A549 (cell line): Measurements from ENCODE around the gene POLR2E. TPM values are rescaled to one million over a fixed set of nuclear protein-coding genes. Genes with fewer than 3 reads are reported as not detected.

Experiments used
- ATAC-seq, 2 experiments: fragments of 200-7000 bp in 1 of 2; fragments of >200 bp in 1 of 2; cut with Nextera tagmentation in 1 of 2; cut with Tn5 transposase in 1 of 2; 3 replicates each; pipeline versions ENCODE4 v1.8.0 to v1.9.1; 2018 to 2020; ENCODE audit warnings: mild to moderate bottlenecking in 1 of 2, moderate library complexity in 1 of 2
- CTCF ChIA-PET: fragments of 300-600 bp; sonication (Branson Sonifier 250); formaldehyde crosslinking; extraction: SDS; loops from one replicate; lab custom pipeline; 2021; ENCODE audit warnings: antibody characterized with exemption, inconsistent platforms; lab: Yijun Ruan, JAX
- POLR2A ChIA-PET: fragments of 350-600 bp; formaldehyde crosslinking; extraction: SDS; loops from one replicate; lab custom pipeline; 2021; ENCODE audit warnings: antibody characterized with exemption, inconsistent platforms; lab: Yijun Ruan, JAX
- DNase-seq, 2 experiments: peaks; one replicate each; pipeline versions ENCODE4 v3.0.0 to v3.0.0-alpha.2; 2011 to 2016; ENCODE audit warnings: low read depth in 1 of 2, low spot score in 1 of 2
- FAIRE-seq: peaks from 2 replicates; lab custom pipeline; 2011; peaks lifted over from hg19 to GRCh38; lab: Jason Lieb, UNC
- H3K27ac ChIP-seq, 2 experiments: fragments of >200 bp; sonication (Bioruptor Twin); formaldehyde crosslinking; 3 replicates each; pipeline ENCODE4 v1.5.1; 2016 to 2017
- H3K4me1 ChIP-seq: fragments of >200 bp; sonication (Bioruptor Twin); formaldehyde crosslinking; 3 replicates; pipeline ENCODE4 v1.6.1; 2016
- H3K4me2 ChIP-seq: fragments of >200 bp; sonication (Bioruptor Twin); formaldehyde crosslinking; 3 replicates; pipeline ENCODE4 v1.6.1; 2016
- H3K4me3 ChIP-seq: fragments of >200 bp; sonication (Bioruptor Twin); formaldehyde crosslinking; 3 replicates; pipeline ENCODE4 v1.5.1; 2016
- H3K9me3 ChIP-seq: fragments of >200 bp; sonication (Bioruptor Twin); formaldehyde crosslinking; 3 replicates; pipeline ENCODE4 v1.6.1; 2016
- EHMT2 ChIP-seq: fragments of 200-600 bp; sonication (generic); IDR thresholded peaks from 2 replicates; pipeline ENCODE4 v1.6.1; 2016; ENCODE audit warnings: antibody characterized with exemption, low read depth, mild to moderate bottlenecking, moderate library complexity
- FOXS1 ChIP-seq: fragments of 250-450 bp; sonication (Bioruptor Pico); IDR thresholded peaks from 2 replicates; pipeline ENCODE4 v1.5.0; 2020; ENCODE audit warnings: mild to moderate bottlenecking, moderate library complexity
- GATA3 ChIP-seq: IDR thresholded peaks from 2 replicates; pipeline ENCODE4 v1.6.1; 2012; ENCODE audit warnings: borderline replicate concordance
- HDAC2 ChIP-seq: fragments of 200-600 bp; sonication (generic); IDR thresholded peaks from 2 replicates; pipeline ENCODE4 v1.6.1; 2016
- HOXA7 ChIP-seq: fragments of 250-450 bp; sonication (Bioruptor Pico); IDR thresholded peaks from 2 replicates; pipeline ENCODE4 v1.5.0; 2020; ENCODE audit warnings: mild to moderate bottlenecking, moderate library complexity
- POLR2A ChIP-seq: IDR thresholded peaks from 2 replicates; pipeline ENCODE4 v1.6.1; 2012; ENCODE audit warnings: mild to moderate bottlenecking, low read length
- POLR2AphosphoS2 ChIP-seq: conservative IDR thresholded peaks from 2 replicates; pipeline ENCODE4 v1.6.1; 2012; ENCODE audit warnings: low read length, improper control_type of control experiment, inconsistent platforms
- RAD21 ChIP-seq, 2 experiments: fragments of >200 bp in 1 of 2; sonication (Bioruptor Twin) in 1 of 2; formaldehyde crosslinking in 1 of 2; IDR thresholded peaks in 1 of 2; conservative IDR thresholded peaks in 1 of 2; 2 replicates in 1 of 2; 3 replicates in 1 of 2; pipeline ENCODE4 v1.6.1; 2012 to 2018; ENCODE audit warnings: inconsistent platforms in 1 of 2
- RCOR1 ChIP-seq: fragments of 150-350 bp; IDR thresholded peaks from 2 replicates; pipeline ENCODE4 v1.6.1; 2014; ENCODE audit warnings: antibody characterized with exemption, low read length, low read depth
- SREBF2 ChIP-seq: fragments of 450-650 bp; IDR thresholded peaks from 2 replicates; pipeline ENCODE4 v1.6.1; 2014; ENCODE audit warnings: mild to moderate bottlenecking, moderate library complexity
- TFCP2L1 ChIP-seq: fragments of 250-450 bp; sonication (Bioruptor Pico); IDR thresholded peaks from 2 replicates; pipeline ENCODE4 v1.5.0; 2021; ENCODE audit warnings: mild to moderate bottlenecking
- TP53 ChIP-seq: fragments of 250-450 bp; sonication (Bioruptor Pico); IDR thresholded peaks from 2 replicates; pipeline ENCODE4 v1.5.0; 2021; ENCODE audit warnings: mild to moderate bottlenecking, moderate library complexity
- ZFP36 ChIP-seq: fragments of 450-650 bp; IDR thresholded peaks from 2 replicates; pipeline ENCODE4 v1.6.1; 2014; ENCODE audit warnings: borderline replicate concordance; ENCODE audit not compliant: partially characterized antibody
- WGBS: methylation state at CpG from one replicate; pipeline ENCODE4 v1.1.6; 2017; ENCODE audit errors: missing lambda C conversion rate; 5-methylcytosine and 5-hydroxymethylcytosine counted together
- polyA plus RNA-seq, 4 experiments: library from polyadenylated mRNA; depleted of rRNA in 3 of 4; stranded (reverse); fragments of >200 nt; fragmentation: RNase III in 1 of 4; extraction: RNeasy Plus Mini Kit Qiagen cat#74134 plus additional on column Dnase treatment in 1 of 4; gene quantifications; 2 replicates in 3 of 4; 3 replicates in 1 of 4; pipeline ENCODE4 v1.2.3, GENCODE V29; 2011 to 2017
- TF ChIP-seq, protein P1 (sequence below): fragments of >200 bp; sonication (Bioruptor Twin); formaldehyde crosslinking; IDR thresholded peaks from 3 replicates; pipeline ENCODE4 v1.6.1; 2016
- TF ChIP-seq, protein P2 (sequence below): fragments of 150-350 bp; IDR thresholded peaks from 2 replicates; pipeline ENCODE4 v1.6.1; 2014; ENCODE audit warnings: low read depth, mild to moderate bottlenecking, low read length
- TF ChIP-seq, protein P3 (sequence below): fragments of 450-650 bp; IDR thresholded peaks from 2 replicates; pipeline ENCODE4 v1.6.1; 2014; ENCODE audit warnings: antibody characterized with exemption
- TF ChIP-seq, protein P4 (sequence below): IDR thresholded peaks from 2 replicates; pipeline ENCODE4 v1.6.1; 2012

The POLR2E gene
- polyA plus RNA-seq, 2 of the 4 experiments (the other 2 are of a cell fraction): 99.6 to 172 TPM

DNA sequence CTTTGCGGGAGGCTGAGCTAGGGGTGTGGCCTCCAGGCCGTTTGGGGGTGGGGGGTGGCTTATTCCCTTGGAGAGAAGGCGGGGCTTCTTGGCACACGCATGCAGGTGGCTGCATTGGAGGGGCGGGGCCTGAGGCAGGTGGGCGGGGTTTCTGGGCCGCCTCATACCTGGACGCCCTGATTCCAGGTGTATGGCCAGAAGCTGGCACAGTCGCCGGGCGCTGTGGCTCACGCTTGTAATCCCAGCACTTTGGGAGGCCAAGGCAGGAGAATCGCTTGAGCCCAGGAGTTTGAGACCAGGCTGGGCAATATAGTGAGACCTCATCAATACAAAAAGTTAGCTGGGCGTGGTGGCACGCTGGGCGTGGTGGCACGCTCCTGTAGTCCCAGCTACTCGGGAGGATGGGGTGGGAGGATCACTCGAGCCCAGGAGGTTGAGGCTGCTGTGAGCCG, 47.5 kb downstream of the POLR2E start:
- no peak overlapping the region for H3K27ac ChIP-seq
- no peak for FAIRE-seq
- POLR2A ChIA-PET: no interaction called here
- TF ChIP-seq, protein P1, sequence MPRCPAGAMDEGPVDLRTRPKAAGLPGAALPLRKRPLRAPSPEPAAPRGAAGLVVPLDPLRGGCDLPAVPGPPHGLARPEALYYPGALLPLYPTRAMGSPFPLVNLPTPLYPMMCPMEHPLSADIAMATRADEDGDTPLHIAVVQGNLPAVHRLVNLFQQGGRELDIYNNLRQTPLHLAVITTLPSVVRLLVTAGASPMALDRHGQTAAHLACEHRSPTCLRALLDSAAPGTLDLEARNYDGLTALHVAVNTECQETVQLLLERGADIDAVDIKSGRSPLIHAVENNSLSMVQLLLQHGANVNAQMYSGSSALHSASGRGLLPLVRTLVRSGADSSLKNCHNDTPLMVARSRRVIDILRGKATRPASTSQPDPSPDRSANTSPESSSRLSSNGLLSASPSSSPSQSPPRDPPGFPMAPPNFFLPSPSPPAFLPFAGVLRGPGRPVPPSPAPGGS: no peak
- no peak for TF ChIP-seq HOXA7 (CRISPR knock-in tag)
- TF ChIP-seq ZFP36: no peak
- TF ChIP-seq, all 56 proteins: peak for 0
- H3K4me1 ChIP-seq: peaks cover 9% of the 10 kb centered on the region
- DNase-seq (no peak), ATAC-seq (no peak)
- CTCF ChIA-PET: interaction anchor here (1.1 to 2.8 kb wide), 2 partner anchors 13 to 17 kb away, joined by 4 to 12 read pairs; no protein-coding TSS in a partner anchor
- H3K4me3 ChIP-seq: no peak overlapping the region
- no peak overlapping the region for H3K4me2 ChIP-seq
- 84% methylated on average over 9 of the region's 20 CpGs for WGBS
- H3K9me3 ChIP-seq: no peaks in the 10 kb centered on the region

DNA sequence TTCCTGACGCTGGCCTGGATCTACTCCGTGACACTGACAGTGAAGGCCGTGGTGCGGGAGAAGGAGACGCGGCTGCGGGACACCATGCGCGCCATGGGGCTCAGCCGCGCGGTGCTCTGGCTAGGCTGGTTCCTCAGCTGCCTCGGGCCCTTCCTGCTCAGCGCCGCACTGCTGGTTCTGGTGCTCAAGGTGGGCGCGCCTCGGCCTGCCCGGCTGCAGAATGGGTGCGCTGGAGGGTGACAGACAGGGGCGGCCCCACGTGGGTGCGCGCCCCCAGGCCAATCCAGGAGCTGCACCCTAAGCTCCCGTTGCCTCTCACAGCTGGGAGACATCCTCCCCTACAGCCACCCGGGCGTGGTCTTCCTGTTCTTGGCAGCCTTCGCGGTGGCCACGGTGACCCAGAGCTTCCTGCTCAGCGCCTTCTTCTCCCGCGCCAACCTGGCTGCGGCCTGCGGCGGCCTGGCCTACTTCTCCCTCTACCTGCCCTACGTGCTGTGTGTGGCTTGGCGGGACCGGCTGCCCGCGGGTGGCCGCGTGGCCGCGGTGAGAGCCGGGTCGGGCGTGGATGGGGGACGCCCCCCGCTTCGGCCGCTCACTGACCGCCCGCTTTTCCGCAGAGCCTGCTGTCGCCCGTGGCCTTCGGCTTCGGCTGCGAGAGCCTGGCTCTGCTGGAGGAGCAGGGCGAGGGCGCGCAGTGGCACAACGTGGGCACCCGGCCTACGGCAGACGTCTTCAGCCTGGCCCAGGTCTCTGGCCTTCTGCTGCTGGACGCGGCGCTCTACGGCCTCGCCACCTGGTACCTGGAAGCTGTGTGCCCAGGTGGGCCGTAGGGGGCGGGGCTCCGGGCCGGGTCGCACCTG, 48.1 kb downstream of the POLR2E start:
- Histone ChIP-seq H3K4me2 (no peak overlapping the region), H3K9me3 (no peaks in the 10 kb centered on the region), H3K4me1 (peaks cover 13% of the 10 kb centered on the region), H3K4me3 (no peak overlapping the region), H3K27ac (no peak overlapping the region)
- CTCF ChIA-PET: interaction anchor here (1.1 kb wide), 1 partner anchor 13 kb away, joined by 4 read pairs; no protein-coding TSS in a partner anchor
- WGBS: 88% methylated on average over 24 of the region's 77 CpGs
- ATAC-seq (no peak), DNase-seq (no peak), FAIRE-seq (no peak)
- POLR2A ChIA-PET: no interaction called here
- TF ChIP-seq TFCP2L1 (CRISPR knock-in tag): no peak
- TF ChIP-seq, protein P2, sequence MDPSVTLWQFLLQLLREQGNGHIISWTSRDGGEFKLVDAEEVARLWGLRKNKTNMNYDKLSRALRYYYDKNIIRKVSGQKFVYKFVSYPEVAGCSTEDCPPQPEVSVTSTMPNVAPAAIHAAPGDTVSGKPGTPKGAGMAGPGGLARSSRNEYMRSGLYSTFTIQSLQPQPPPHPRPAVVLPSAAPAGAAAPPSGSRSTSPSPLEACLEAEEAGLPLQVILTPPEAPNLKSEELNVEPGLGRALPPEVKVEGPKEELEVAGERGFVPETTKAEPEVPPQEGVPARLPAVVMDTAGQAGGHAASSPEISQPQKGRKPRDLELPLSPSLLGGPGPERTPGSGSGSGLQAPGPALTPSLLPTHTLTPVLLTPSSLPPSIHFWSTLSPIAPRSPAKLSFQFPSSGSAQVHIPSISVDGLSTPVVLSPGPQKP: no peak
- no peak for TF ChIP-seq TP53 (CRISPR knock-in tag)
- no peak for TF ChIP-seq EHMT2

DNA sequence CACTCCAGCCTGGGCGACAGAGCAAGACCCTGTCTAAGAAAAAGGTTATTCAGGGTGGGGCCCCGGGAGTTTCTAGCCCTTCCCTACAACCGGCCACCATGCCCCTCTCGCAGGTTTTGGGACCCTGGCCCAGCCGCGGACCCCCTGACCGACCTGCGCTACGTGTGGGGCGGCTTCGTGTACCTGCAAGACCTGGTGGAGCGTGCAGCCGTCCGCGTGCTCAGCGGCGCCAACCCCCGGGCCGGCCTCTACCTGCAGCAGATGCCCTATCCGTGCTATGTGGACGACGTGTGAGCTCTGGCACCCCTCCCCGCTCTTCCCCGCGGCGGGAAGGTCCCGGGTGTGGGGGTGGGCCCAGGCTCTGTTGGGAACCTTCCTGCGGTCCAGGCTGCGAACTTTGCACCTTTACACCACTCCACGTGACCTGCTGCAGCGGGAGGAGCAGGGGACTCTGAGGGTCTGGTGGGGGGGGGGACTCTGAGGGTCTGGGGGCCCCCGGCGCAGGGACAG, 49.0 kb downstream of the POLR2E start:
- Histone ChIP-seq H3K4me2 (no peak overlapping the region), H3K4me3 (no peak overlapping the region), H3K9me3 (no peaks in the 10 kb centered on the region), H3K4me1 (peaks cover 19% of the 10 kb centered on the region), H3K27ac (no peak overlapping the region)
- FAIRE-seq (no peak), ATAC-seq (no peak), DNase-seq (no peak)
- CTCF ChIA-PET: no interaction called here
- 75% methylated on average over 8 of the region's 33 CpGs for WGBS
- TF ChIP-seq SREBF2: no peak
- TF ChIP-seq POLR2AphosphoS2: no peak
- TF ChIP-seq RAD21 (conservative IDR thresholded peaks at IDR 0.05 in 1 of 2, IDR thresholded peaks at IDR 0.05 in 1 of 2): no peak
- TF ChIP-seq, protein P3, sequence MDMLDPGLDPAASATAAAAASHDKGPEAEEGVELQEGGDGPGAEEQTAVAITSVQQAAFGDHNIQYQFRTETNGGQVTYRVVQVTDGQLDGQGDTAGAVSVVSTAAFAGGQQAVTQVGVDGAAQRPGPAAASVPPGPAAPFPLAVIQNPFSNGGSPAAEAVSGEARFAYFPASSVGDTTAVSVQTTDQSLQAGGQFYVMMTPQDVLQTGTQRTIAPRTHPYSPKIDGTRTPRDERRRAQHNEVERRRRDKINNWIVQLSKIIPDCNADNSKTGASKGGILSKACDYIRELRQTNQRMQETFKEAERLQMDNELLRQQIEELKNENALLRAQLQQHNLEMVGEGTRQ: no peak
- no peak for TF ChIP-seq HDAC2
- no peak for TF ChIP-seq GATA3
- no peak for TF ChIP-seq TP53 (CRISPR knock-in tag)
- TF ChIP-seq, protein P4, sequence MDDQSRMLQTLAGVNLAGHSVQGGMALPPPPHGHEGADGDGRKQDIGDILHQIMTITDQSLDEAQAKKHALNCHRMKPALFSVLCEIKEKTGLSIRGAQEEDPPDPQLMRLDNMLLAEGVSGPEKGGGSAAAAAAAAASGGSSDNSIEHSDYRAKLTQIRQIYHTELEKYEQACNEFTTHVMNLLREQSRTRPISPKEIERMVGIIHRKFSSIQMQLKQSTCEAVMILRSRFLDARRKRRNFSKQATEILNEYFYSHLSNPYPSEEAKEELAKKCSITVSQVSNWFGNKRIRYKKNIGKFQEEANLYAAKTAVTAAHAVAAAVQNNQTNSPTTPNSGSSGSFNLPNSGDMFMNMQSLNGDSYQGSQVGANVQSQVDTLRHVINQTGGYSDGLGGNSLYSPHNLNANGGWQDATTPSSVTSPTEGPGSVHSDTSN: no peak
- no peak for TF ChIP-seq RCOR1
- TF ChIP-seq FOXS1: no peak
- no peak for TF ChIP-seq HOXA7 (CRISPR knock-in tag)
- no peak for TF ChIP-seq POLR2A
- POLR2A ChIA-PET: no interaction called here
